Rectal smooth muscle tissue (tissue), 1 donor: Measurements from ENCODE around the gene MAL.

Experiments
- H3K27ac ChIP-seq: one replicate; pipeline ENCODE4 v1.7.0; 2013; ENCODE audit warnings: low read depth, low read length, inconsistent platforms
- H3K27me3 ChIP-seq: one replicate; pipeline ENCODE4 v1.7.0; 2013; ENCODE audit warnings: low read length; ENCODE audit not compliant: control insufficient read depth, insufficient read depth
- H3K36me3 ChIP-seq: one replicate; pipeline ENCODE4 v1.7.0; 2013; ENCODE audit warnings: low read length; ENCODE audit not compliant: control insufficient read depth, insufficient read depth
- H3K4me1 ChIP-seq: one replicate; pipeline ENCODE4 v1.7.0; 2013; ENCODE audit warnings: low read length; ENCODE audit not compliant: control insufficient read depth, insufficient read depth
- H3K4me3 ChIP-seq: one replicate; pipeline ENCODE4 v1.7.0; 2013; ENCODE audit warnings: low read length
- H3K9ac ChIP-seq: one replicate; pipeline ENCODE4 v1.7.0; 2013; ENCODE audit warnings: low read length

The MAL gene

DNA sequence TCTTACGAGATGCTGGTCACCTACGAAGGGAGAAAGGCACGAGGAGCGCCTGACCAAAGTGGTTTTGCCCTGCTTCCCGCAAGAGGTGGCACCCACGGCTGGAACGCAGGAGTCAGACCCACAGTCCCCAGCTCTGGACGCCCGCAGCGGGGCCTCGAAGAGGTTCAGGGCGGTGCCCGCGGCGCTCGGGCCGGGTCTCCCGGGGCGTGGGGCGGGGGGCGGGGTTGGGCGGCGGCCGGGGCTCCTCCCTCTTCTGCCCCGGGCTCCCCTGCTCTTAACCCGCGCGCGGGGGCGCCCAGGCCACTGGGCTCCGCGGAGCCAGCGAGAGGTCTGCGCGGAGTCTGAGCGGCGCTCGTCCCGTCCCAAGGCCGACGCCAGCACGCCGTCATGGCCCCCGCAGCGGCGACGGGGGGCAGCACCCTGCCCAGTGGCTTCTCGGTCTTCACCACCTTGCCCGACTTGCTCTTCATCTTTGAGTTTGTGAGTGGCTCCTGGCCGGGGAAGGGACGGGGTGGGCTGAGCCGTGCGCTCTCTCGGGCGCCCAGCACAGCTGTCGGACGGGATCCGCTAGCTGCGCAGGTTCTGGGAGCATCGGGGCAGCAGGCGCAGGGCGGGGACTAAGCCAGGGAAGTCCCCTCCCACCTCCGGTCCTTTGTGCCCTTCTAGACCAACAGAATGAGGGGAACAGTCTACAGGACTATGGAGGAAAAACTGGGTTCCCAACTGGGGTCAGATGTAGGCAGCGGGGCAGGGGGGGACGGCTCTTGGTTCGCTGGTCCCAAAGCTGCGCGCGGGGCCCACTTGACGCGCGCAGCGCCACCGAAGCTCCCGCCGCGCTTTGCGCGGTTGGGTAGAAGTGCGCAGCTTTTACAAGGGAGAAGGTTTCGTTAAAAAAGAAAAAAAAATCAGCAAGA, at the start of gene MAL:
MAL (plus strand) TSS at position 303 of the 914 bp plus-strand sequence; CDS start at position 388, 85 bp downstream.
- Histone ChIP-seq H3K27ac (peak within 1 kb of the TSS; percentile 55), H3K4me1 (no peaks in the 10 kb centered on the region)

DNA sequence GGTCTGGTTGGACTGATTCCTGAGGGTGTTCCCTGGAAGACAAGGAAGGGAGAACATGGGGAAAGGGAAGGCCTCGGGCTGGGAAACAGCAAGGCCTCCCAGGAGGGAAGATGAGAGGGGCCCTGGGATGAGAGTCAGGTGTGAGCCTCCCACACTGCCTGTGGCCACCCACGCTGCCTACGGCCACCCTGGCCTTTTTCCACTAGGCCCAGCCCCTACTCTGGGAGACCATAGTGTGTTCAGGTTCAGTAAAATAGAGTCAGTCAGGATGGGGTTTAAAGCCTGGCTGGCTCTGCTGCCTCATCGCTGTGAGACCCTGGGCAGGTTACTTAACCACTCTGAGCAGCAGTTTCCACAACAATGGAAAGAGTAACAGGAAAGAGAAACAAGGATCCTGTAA, 47.7 kb upstream of the MAL start:
- Histone ChIP-seq H3K4me1 (no peaks in the 10 kb centered on the region), H3K27me3 (peaks cover 4% of the 10 kb centered on the region), H3K9ac (no peak overlapping the region), H3K4me3 (no peak overlapping the region), H3K27ac (no peak overlapping the region), H3K36me3 (no peaks in the 10 kb centered on the region)

More for the DNA sequence above, at the start of gene MAL:
- H3K9ac ChIP-seq, result peak within 1 kb of the TSS; percentile 22
- H3K36me3 ChIP-seq, result no peaks in the 10 kb centered on the region
- H3K27me3 ChIP-seq, result peaks cover 20% of the 10 kb centered on the region
- peak within 1 kb of the TSS; percentile 58 for H3K4me3 ChIP-seq

DNA sequence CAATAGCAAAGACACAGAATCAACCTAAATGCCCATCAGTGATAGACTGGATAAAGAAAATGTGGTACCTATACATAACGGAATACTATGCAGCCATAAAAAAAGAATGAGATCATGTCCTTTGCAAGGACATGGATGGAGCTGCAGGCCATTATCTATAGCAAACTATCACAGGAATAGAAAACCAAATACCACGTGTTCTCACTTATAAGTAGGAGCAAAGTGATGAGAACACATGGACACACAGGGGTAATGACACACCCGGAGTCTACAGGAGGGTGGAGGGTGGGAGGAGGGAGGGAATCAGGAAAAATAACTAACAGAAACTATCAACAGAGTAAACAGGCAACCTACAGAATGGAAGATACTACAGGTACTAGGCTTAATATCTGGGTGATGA, 46.6 kb upstream of the MAL start:
- no peak overlapping the region for H3K9ac ChIP-seq
- no peak overlapping the region for H3K4me3 ChIP-seq
- no peak overlapping the region for H3K27ac ChIP-seq
- peaks cover 4% of the 10 kb centered on the region for H3K27me3 ChIP-seq
- H3K36me3 ChIP-seq, result no peaks in the 10 kb centered on the region
- no peaks in the 10 kb centered on the region for H3K4me1 ChIP-seq

DNA sequence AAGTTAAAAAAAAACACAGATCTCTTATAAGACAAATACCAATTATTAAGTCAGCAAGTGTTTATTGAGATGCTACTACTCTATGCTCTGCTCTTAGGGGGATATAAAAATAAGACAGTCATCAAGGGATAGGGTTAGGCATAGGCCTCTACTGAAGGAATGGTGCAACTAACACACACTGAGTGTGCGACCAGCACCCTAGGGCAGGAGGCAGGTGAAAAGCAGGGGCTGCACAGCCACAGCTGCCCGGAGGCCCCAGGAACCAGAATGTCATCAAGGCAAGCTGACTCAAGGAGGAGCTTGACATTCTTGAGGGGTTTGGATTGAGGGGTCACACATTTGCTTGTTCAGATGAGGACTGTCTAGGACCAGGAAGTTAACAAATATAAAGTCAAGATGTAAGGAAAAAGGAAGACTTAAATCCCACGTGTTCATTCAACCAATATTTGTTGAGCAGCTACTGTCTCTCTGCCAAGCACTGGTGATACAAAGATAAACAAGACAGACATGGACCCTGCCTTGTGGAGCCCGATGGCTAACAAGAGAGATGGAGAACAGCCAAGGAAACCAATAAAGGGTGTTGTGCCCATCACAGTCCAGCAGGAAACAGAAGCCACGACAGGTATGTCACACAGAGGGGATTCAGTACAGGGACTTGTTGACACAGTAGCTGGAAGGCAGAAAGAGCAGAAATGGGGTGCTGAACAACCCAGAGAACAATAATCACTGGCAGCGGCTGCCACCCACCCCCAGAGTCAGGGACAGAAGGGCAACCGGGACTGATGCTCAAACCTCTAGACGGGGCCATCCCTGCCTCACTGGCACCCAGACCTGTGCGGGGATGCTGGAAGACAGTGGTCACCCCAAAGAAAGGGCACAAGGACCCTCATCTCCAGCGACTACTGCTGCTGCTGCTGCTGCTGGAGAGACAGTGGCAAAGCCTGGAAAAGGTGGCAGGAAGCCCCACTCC, 45.8 kb upstream of the MAL start:
- H3K27ac ChIP-seq, result no peak overlapping the region
- H3K4me3 ChIP-seq, result no peak overlapping the region
- no peak overlapping the region for H3K9ac ChIP-seq
- H3K4me1 ChIP-seq, result no peaks in the 10 kb centered on the region
- no peaks in the 10 kb centered on the region for H3K36me3 ChIP-seq
- H3K27me3 ChIP-seq, result peaks cover 4% of the 10 kb centered on the region

DNA sequence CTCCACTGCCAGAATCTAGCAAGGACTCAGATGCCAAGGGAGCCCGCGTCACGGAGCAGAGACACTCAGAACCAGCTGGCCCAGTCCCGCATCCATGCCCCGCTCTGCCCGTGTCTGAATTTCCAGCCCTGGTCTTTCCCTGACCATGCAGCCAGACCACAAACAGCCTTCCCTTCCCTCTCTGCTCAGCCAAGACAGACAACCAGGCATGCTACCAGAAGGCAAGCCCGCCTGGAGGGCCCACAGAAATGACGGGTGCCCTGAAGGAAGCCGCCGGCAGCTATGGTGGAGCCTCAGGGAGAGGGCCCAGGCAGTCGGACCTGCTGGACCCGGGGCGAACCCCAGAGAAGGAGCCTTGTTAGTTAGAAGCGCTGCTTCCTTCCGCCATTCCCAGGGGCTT, 45.1 kb upstream of the MAL start:
- no peak overlapping the region for H3K4me3 ChIP-seq
- H3K4me1 ChIP-seq, result no peaks in the 10 kb centered on the region
- H3K9ac ChIP-seq, result no peak overlapping the region
- no peaks in the 10 kb centered on the region for H3K36me3 ChIP-seq
- no peak overlapping the region for H3K27ac ChIP-seq
- peaks cover 4% of the 10 kb centered on the region for H3K27me3 ChIP-seq

DNA sequence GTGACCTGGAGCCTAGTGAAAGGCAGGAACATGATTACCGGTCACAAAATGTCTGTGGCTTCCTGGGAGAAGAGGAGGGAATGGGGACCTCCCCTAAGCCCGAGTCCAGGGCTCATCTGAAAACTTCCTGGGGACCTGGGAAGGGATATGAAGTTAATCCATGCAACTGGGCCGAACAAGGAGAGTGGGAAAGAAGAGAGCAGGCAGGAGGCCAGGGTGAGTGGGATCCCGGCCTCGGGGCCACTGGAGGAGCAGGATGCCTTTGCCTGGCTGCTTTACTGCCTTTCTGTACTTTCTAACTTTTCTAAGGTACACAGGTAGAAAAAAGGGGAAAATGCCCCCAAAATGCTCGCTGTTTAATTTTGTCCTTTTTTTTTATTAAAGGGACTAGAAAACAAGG, 43.4 kb upstream of the MAL start:
- no peaks in the 10 kb centered on the region for H3K36me3 ChIP-seq
- no peak overlapping the region for H3K4me3 ChIP-seq
- H3K27ac ChIP-seq, result no peak overlapping the region
- H3K27me3 ChIP-seq, result peaks cover 4% of the 10 kb centered on the region
- H3K9ac ChIP-seq, result no peak overlapping the region
- no peaks in the 10 kb centered on the region for H3K4me1 ChIP-seq

DNA sequence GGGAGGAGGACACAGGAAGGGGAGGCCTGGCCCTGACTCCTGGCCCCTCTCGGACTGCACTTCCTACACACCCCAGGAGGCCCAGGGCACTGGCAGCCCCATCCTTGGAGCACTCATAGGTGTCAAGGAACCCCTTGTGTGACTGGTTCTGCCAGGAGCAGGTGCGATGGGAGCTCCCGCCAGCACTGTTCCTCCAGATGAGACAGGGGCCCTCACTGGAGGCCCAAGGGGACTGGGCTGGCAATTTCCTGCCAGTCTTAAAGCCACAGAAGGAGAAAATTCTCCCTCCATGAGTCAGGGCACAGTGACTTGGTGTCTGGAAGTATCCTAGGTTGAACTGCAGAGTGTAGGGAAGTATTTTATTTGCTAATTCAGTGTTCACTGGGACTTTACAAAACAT, 42.8 kb upstream of the MAL start:
- peaks cover 4% of the 10 kb centered on the region for H3K27me3 ChIP-seq
- H3K36me3 ChIP-seq, result no peaks in the 10 kb centered on the region
- no peak overlapping the region for H3K9ac ChIP-seq
- no peaks in the 10 kb centered on the region for H3K4me1 ChIP-seq
- no peak overlapping the region for H3K4me3 ChIP-seq
- no peak overlapping the region for H3K27ac ChIP-seq

DNA sequence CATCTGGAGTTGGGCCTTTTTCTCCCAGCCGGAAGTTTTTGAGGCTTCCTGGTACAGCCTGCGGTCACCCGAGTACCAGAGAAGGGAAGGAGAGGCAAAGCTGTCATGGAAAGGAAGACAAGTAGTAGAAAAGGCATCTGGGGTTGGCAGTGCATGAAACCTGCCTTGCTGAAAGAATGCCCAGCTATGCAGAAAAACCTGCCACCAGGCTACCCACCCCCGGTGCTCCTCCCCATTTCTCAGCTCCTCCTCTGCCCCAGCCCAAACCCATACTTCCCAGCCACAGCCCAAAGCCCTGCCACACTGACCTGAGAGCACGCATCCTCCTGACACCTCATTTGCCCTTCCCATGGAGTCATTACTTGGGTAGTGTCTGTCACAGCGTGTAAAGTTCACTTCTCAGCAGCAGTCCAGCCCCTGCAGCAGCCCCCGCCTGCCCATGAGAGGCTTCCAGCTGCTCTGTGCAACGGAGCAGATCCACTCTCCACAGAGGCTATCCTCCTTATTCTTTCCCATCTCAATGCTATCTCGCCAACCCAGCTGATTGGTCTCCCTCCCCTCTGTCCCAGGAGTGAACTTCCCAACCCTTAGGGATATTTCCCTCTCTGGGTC, 40.4 kb upstream of the MAL start:
- H3K4me1 ChIP-seq, result no peaks in the 10 kb centered on the region
- H3K27ac ChIP-seq, result no peak overlapping the region
- H3K27me3 ChIP-seq, result no peaks in the 10 kb centered on the region
- no peak overlapping the region for H3K4me3 ChIP-seq
- no peaks in the 10 kb centered on the region for H3K36me3 ChIP-seq
- H3K9ac ChIP-seq, result no peak overlapping the region

DNA sequence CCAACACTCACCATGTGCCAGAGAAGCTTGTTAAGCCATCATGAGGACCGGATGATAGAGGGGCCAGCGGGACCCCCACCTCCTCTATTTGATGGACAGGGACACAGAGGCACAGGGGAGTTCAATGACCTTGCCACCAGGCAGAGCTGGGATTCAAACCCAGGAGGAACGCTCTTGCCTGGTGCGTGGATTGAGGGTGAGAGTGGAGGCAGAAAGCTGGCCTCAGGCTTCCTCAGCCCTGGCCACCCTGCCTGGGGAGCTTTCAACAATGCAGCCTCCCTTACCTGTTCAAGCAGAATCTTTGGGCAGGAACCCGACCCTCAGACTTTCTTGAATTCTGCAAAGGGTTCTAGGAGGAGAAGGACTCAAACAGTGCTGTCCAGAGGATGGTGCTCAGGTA, 39.9 kb upstream of the MAL start:
- Histone ChIP-seq H3K9ac (no peak overlapping the region), H3K4me3 (no peak overlapping the region), H3K36me3 (no peaks in the 10 kb centered on the region), H3K27me3 (no peaks in the 10 kb centered on the region), H3K4me1 (no peaks in the 10 kb centered on the region), H3K27ac (no peak overlapping the region)

DNA sequence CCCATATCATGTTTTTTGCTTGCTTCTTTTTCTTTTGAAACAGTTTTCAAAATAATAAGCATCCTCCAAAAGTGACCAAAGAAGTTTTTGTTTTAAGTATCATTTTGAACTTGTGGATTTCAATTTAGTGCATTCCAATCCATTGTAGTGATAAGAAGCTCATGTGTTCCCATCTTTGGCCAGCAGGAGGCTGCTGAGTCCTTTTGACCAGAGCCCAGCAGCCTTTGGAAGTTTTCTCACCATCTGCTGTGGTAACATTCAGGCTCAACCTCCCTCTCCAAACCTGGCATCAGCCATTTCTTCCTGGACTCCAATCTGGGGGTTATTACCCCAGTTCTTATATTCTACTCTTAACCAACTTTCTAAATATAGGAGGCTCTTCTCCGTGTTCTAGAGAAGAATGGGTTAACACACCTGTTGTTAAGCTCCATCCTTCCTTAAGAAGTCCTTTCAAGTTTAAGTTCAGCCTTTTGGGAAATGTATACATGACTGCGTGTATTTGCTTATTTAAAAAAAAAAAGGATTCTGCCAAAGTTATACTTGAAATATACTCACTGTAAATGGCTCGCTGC, 39.0 kb upstream of the MAL start:
- H3K4me3 ChIP-seq, result no peak overlapping the region
- no peaks in the 10 kb centered on the region for H3K36me3 ChIP-seq
- no peaks in the 10 kb centered on the region for H3K4me1 ChIP-seq
- H3K27ac ChIP-seq, result no peak overlapping the region
- H3K27me3 ChIP-seq, result no peaks in the 10 kb centered on the region
- no peak overlapping the region for H3K9ac ChIP-seq

DNA sequence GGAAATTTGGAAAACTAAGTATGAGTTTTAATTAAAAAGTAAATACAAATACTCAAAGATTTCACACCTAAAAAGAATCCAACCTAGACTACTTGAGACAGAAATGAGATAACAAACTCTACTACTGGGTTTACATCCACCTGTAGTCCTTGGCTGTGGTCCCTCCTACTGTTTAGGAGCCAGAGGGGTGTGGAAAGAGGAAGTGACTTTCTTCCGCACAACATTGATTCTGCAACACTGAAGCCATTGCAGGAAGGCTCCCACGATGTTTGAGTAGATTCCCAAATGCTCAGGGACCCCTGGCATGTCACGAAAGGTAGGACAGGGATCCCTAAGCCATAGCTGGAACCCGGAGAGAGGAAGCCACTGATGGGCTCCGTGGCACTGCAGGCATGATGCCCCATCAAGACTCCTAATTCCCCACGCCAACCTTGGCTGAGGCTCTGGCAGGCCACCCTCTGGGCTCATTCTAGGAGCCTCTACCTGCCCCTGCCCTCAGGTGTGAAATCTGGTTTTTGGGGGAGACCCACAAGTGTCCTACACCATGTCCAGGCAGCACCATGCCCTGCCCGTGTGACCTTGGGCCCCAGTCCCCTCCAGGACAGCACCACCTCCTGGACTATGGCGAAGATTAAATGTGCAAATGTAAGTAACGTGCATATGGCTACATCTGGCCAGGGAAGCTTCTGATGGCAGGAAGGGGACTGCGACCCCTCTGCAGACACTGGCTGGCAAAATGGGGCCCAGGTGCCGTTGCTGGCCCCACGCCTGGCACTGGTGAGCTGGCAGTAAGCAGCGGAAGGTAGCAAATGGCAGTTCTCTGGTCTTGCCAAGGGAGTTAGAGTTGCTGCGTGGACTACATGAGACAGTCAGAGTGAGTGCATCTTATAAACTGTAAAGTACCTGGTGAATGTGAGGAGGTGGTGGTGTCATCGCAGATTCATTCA, 38.2 kb upstream of the MAL start:
- Histone ChIP-seq H3K27me3 (no peaks in the 10 kb centered on the region), H3K27ac (no peak overlapping the region), H3K9ac (no peak overlapping the region), H3K4me1 (no peaks in the 10 kb centered on the region), H3K4me3 (no peak overlapping the region), H3K36me3 (no peaks in the 10 kb centered on the region)
